ENCODE results near the gene ITPR1.

- TF ChIP-seq CTCF (IDR thresholded peaks at IDR 0.05) (no peak), POLR2AphosphoS5 (IDR thresholded peaks at IDR 0.05; ENCODE audit: low read depth, low read length) (no peak), SIN3A (IDR thresholded peaks at IDR 0.05; ENCODE audit: borderline replicate concordance, insufficient read depth, low read depth, low read length) (no peak), TCF7L2 (IDR thresholded peaks at IDR 0.05; ENCODE audit: low read depth, low read length) (no peak)
These were observed 102.6 kb downstream of the ITPR1 start for GRCh38 chr3:4595710-4596113.

All from Panc1 (cell line).